OCI-LY1 (cell line): ENCODE results near the gene AIFM2.
"Not testable (repeated sequence)": the region's sequence is repeated elsewhere in the genome, so short reads cannot be mapped to it uniquely, and the experiment has no call there.

Experiments
- H2AFZ ChIP-seq: fragments of 200-600 bp; sonication (generic), shearing (Covaris generic); 2 replicates; pipeline ENCODE4 v1.6.0; 2014; ENCODE audit warnings: antibody characterized with exemption, mild to moderate bottlenecking, low read length
- H3F3A ChIP-seq: fragments of 200-600 bp; sonication (generic), shearing (Covaris generic); 2 replicates; pipeline ENCODE4 v1.6.0; 2014; ENCODE audit warnings: mild to moderate bottlenecking, antibody characterized with exemption, low read length, moderate library complexity; ENCODE audit not compliant: insufficient read depth
- H3K27ac ChIP-seq: fragments of 200-600 bp; sonication (generic); 2 replicates; pipeline ENCODE4 v1.5.1; 2014; ENCODE audit warnings: low read length, mixed run types, mild to moderate bottlenecking, low read depth; ENCODE audit not compliant: poor library complexity, severe bottlenecking
- H3K27me3 ChIP-seq: fragments of 200-600 bp; sonication (generic); 2 replicates; pipeline ENCODE4 v1.6.0; 2014; ENCODE audit warnings: antibody characterized with exemption, mild to moderate bottlenecking, low read length, moderate library complexity; ENCODE audit not compliant: insufficient read depth
- H3K36me3 ChIP-seq: fragments of 200-600 bp; sonication (generic); 2 replicates; pipeline ENCODE4 v1.6.1; 2014; ENCODE audit warnings: mild to moderate bottlenecking, antibody characterized with exemption, low read length, moderate library complexity, mixed read lengths; ENCODE audit not compliant: insufficient read depth
- H3K4me1 ChIP-seq: fragments of 200-600 bp; sonication (generic); 2 replicates; pipeline ENCODE4 v1.5.1; 2014; ENCODE audit warnings: mild to moderate bottlenecking, low read length, moderate library complexity; ENCODE audit not compliant: insufficient read depth, severe bottlenecking
- H3K4me2 ChIP-seq: fragments of 200-600 bp; sonication (generic), shearing (Covaris generic); 2 replicates; pipeline ENCODE4 v1.6.1; 2014; ENCODE audit warnings: low read length
- H3K4me3 ChIP-seq: fragments of 200-600 bp; sonication (generic); 2 replicates; pipeline ENCODE4 v1.5.1; 2014; ENCODE audit warnings: low read length, low read depth, mild to moderate bottlenecking, mixed read lengths; ENCODE audit not compliant: poor library complexity, severe bottlenecking
- H3K79me2 ChIP-seq: fragments of 200-600 bp; shearing (Covaris generic); 2 replicates; pipeline ENCODE4 v1.6.1; 2016; ENCODE audit warnings: mixed run types, low read length, mixed read lengths; ENCODE audit not compliant: insufficient read depth
- H3K9ac ChIP-seq: fragments of 200-600 bp; sonication (generic), shearing (Covaris generic); 2 replicates; pipeline ENCODE4 v1.6.1; 2014; ENCODE audit warnings: mild to moderate bottlenecking, low read length, mixed read lengths
- H3K9me2 ChIP-seq: fragments of 200-600 bp; sonication (generic), shearing (Covaris generic); 2 replicates; pipeline ENCODE4 v1.6.1; 2014; ENCODE audit warnings: low read depth, mild to moderate bottlenecking, low read length, mixed read lengths
- H3K9me3 ChIP-seq: fragments of 200-600 bp; shearing (Covaris generic); 2 replicates; pipeline ENCODE4 v1.6.1; 2014; ENCODE audit warnings: low read length, mixed read lengths
- H4K20me1 ChIP-seq: fragments of 200-600 bp; sonication (generic), shearing (Covaris generic); 2 replicates; pipeline ENCODE4 v1.6.0; 2016; ENCODE audit warnings: mild to moderate bottlenecking, low read length; ENCODE audit not compliant: insufficient read depth
- CTCF ChIP-seq: fragments of 200-600 bp; sonication (generic), shearing (Covaris generic); IDR thresholded peaks from 2 replicates; pipeline ENCODE4 v1.5.1; 2017; ENCODE audit warnings: mild to moderate bottlenecking, antibody characterized with exemption, low read length, moderate library complexity, mixed read lengths
- EZH2 ChIP-seq: fragments of 200-600 bp; sonication (generic), shearing (Covaris generic); IDR thresholded peaks from 2 replicates; pipeline ENCODE4 v1.8.0; 2017; ENCODE audit warnings: borderline replicate concordance, mixed run types, mild to moderate bottlenecking, antibody characterized with exemption, low read length, moderate library complexity, mixed read lengths

Gene AIFM2

GRCh38 chr10:70101668-70102067, 31.0 kb downstream of the AIFM2 start:
- no peaks in the 10 kb centered on the region for H3K9me3 ChIP-seq

GRCh38 chr10:70101068-70101562, 31.5 kb downstream of the AIFM2 start:
- not testable (repeated sequence) for H3K27me3 ChIP-seq, H3K9me2 ChIP-seq, H3K36me3 ChIP-seq, H3K79me2 ChIP-seq, H3F3A ChIP-seq, H3K9me3 ChIP-seq, H3K9ac ChIP-seq, H3K4me1 ChIP-seq, H3K4me3 ChIP-seq, H3K4me2 ChIP-seq, H2AFZ ChIP-seq, H3K27ac ChIP-seq, H4K20me1 ChIP-seq

More at GRCh38 chr10:70101668-70102067, 31.0 kb downstream of the AIFM2 start:
- H3K4me1 ChIP-seq, result no peaks in the 10 kb centered on the region
- no peaks in the 10 kb centered on the region for H3F3A ChIP-seq
- no peaks in the 10 kb centered on the region for H3K27me3 ChIP-seq
- no peak overlapping the region for H3K9ac ChIP-seq
- H3K4me3 ChIP-seq, result no peak overlapping the region
- no peaks in the 10 kb centered on the region; the same call in 1 of the 2 replicates for H3K36me3 ChIP-seq
- no peaks in the 10 kb centered on the region for H3K79me2 ChIP-seq
- TF ChIP-seq CTCF (no peak), EZH2 (no peak)
- H3K27ac ChIP-seq, result no peak overlapping the region
- H4K20me1 ChIP-seq, result no peaks in the 10 kb centered on the region
- H3K4me2 ChIP-seq, result no peak overlapping the region
- no peaks in the 10 kb centered on the region for H3K9me2 ChIP-seq
- H2AFZ ChIP-seq, result no peak overlapping the region

- Histone ChIP-seq H3K4me3 (no peak overlapping the region), H3K79me2 (no peaks in the 10 kb centered on the region), H3K36me3 (no peaks in the 10 kb centered on the region; the same call in 1 of the 2 replicates), H3K27me3 (no peaks in the 10 kb centered on the region), H3F3A (no peaks in the 10 kb centered on the region), H4K20me1 (no peaks in the 10 kb centered on the region), H3K4me2 (no peak overlapping the region), H3K27ac (no peak overlapping the region), H3K9ac (no peak overlapping the region), H3K9me3 (no peaks in the 10 kb centered on the region), H2AFZ (no peak overlapping the region), H3K4me1 (no peaks in the 10 kb centered on the region), H3K9me2 (no peaks in the 10 kb centered on the region)
- TF ChIP-seq CTCF (no peak), EZH2 (no peak)
These were observed 34.4 kb downstream of the AIFM2 start for GRCh38 chr10:70098271-70098670.

- no peaks in the 10 kb centered on the region for H3F3A ChIP-seq
- H3K36me3 ChIP-seq, result no peaks in the 10 kb centered on the region; the same call in 1 of the 2 replicates
- H3K4me1 ChIP-seq, result no peaks in the 10 kb centered on the region
- H3K4me3 ChIP-seq, result no peak overlapping the region
- no peaks in the 10 kb centered on the region for H3K27me3 ChIP-seq
- no peaks in the 10 kb centered on the region for H4K20me1 ChIP-seq
- no peak overlapping the region for H3K9ac ChIP-seq
- no peaks in the 10 kb centered on the region for H3K9me3 ChIP-seq
- H3K79me2 ChIP-seq, result no peaks in the 10 kb centered on the region
- no peak overlapping the region for H3K27ac ChIP-seq
- H3K9me2 ChIP-seq, result no peaks in the 10 kb centered on the region
- H3K4me2 ChIP-seq, result no peak overlapping the region
- H2AFZ ChIP-seq, result no peak overlapping the region
- no peak for TF ChIP-seq CTCF
- no peak for TF ChIP-seq EZH2
These were observed 35.2 kb downstream of the AIFM2 start for GRCh38 chr10:70097459-70097858.
